K562 (cell line): ENCODE measurements around the gene HEPHL1. TPM values are rescaled to one million over a fixed set of nuclear protein-coding genes. Genes with fewer than 3 reads are reported as not detected.

ENCODE experiments used
- ADNP ChIP-seq: fragments of 200-800 bp; sonication (Bioruptor generic); IDR thresholded peaks from 2 replicates; pipeline ENCODE4 v1.6.1; 2016; ENCODE audit warnings: missing genetic modification characterization, missing compliant biosample characterization
- ATF2 ChIP-seq: sonication (generic); formaldehyde crosslinking; IDR thresholded peaks from 2 replicates; pipeline ENCODE4 v1.8.1; 2022; ENCODE audit warnings: missing genetic modification reagents
- BHLHE40 ChIP-seq: IDR thresholded peaks from 2 replicates; pipeline ENCODE4 v1.6.1; 2011; ENCODE audit warnings: low read length, improper control_type of control experiment
- DNMT1 ChIP-seq: fragments of 450-650 bp; IDR thresholded peaks from 2 replicates; pipeline ENCODE4 v1.6.1; 2016; ENCODE audit warnings: antibody characterized with exemption, mild to moderate bottlenecking
- HDAC3 ChIP-seq: fragments of 450-650 bp; IDR thresholded peaks from 2 replicates; pipeline ENCODE4 v1.6.1; 2018; ENCODE audit warnings: borderline replicate concordance, mild to moderate bottlenecking, moderate library complexity; ENCODE audit not compliant: partially characterized antibody
- KLF16 ChIP-seq: IDR thresholded peaks from 2 replicates; pipeline ENCODE4 v1.6.1; 2016; ENCODE audit warnings: antibody characterized with exemption
- SP2 ChIP-seq: IDR thresholded peaks from 2 replicates; pipeline ENCODE4 v1.6.1; 2011; ENCODE audit warnings: mild to moderate bottlenecking, low read depth, low read length, moderate library complexity; ENCODE audit not compliant: poor library complexity, severe bottlenecking; ENCODE audit errors: extremely low read depth
- TBP ChIP-seq: optimal IDR thresholded peaks from 2 replicates; pipeline ENCODE3; 2011; ENCODE audit warnings: low read depth, low read length, improper control_type of control experiment
- USF1 ChIP-seq: sonication (generic); formaldehyde crosslinking; IDR thresholded peaks from 2 replicates; pipeline ENCODE4 v1.9.0; 2022; ENCODE audit warnings: mild to moderate bottlenecking, missing genetic modification reagents
- ZNF263 ChIP-seq: sonication (generic); formaldehyde crosslinking; IDR thresholded peaks from 2 replicates; pipeline ENCODE4 v1.8.0; 2022; ENCODE audit warnings: mild to moderate bottlenecking, missing genetic modification reagents, borderline replicate concordance
- polyA plus RNA-seq, 8 experiments: library from polyadenylated mRNA; depleted of rRNA in 4 of 8; stranded (reverse) in 5 of 8; unstranded in 3 of 8; fragments of >200 nt; fragmentation: Nextera tagmentation in 2 of 8; fragmentation: Illumina TruSeq in 1 of 8; extraction: Ambion mirVana in 2 of 8; extraction: Trizol in 1 of 8; gene quantifications; 2 replicates each; pipeline versions ENCODE4 v1.2.1 to v1.2.3, GENCODE V29; 2011 to 2014; ENCODE audit warnings: inconsistent platforms in 1 of 8, missing spikeins in 1 of 8
- total RNA-seq, 7 experiments: library from RNA; depleted of rRNA in 6 of 7; stranded (reverse); fragments of >200 nt in 6 of 7; fragmentation: Illumina TruSeq in 2 of 7; extraction: Trizol in 2 of 7; gene quantifications; 2 replicates each; pipeline versions ENCODE4 v1.2.1 to v1.2.3, GENCODE V29; 2011 to 2021; ENCODE audit warnings: low replicate concordance in 1 of 7
- TF ChIP-seq, protein P1 (sequence below): fragments of 200-600 bp; sonication (generic); IDR thresholded peaks from one replicate; pipeline ENCODE4 v1.6.1; 2012; ENCODE audit warnings: mild to moderate bottlenecking, low read depth, low read length, inconsistent platforms
- TF ChIP-seq, protein P2 (sequence below): fragments of 450-650 bp; conservative IDR thresholded peaks from 2 replicates; pipeline ENCODE4 v1.6.1; 2016; ENCODE audit warnings: missing genetic modification characterization, low read depth, mild to moderate bottlenecking, missing compliant biosample characterization, moderate library complexity

Gene HEPHL1
- total and polyA plus RNA-seq, 9 of the 15 experiments (the other 6 are each of a cell fraction or from before 2014, with no cell fraction given) = 0.01 TPM; not detected in 8

DNA sequence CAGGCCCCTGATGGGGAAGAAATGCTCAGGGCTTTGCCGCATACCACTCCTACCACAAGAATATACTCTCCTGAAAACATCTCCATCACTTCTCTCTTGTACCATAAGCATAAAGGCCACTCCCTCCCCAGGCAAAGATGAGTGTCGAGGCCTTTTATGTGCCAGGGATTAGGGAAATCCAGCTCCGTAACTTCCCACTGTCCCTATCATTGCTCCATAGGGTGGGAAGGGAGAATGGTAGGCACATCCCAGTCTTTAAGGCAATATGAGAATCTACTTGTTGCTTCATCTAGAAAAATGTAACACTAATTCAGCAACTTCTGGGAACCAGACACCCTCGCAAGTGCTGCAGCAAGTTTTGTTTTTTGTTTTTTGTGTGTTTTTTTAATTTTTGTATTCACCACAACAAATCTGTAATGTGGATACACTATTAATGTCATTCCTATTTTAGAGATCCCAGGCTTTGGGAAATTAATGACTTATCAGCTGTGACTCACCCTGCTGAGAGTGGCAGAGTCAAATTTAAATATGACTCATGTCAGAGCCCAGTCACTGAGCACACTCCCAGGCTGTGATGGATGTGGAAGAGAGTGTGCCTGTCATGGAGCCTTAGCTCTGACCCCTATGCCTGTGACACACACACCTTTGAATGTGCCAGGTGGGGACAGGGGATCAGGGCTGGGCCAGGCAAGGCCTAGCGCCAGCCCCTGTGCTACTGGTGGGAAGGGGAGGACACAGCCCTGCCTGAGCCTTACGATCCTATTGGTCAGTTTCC is 130.9 kb downstream of the HEPHL1 start (continued):
- TF ChIP-seq ATF2 (CRISPR knock-in tag) = no peak
- TF ChIP-seq BHLHE40 = peak; percentile 76
- no peak for TF ChIP-seq DNMT1
- TF ChIP-seq, protein P1, sequence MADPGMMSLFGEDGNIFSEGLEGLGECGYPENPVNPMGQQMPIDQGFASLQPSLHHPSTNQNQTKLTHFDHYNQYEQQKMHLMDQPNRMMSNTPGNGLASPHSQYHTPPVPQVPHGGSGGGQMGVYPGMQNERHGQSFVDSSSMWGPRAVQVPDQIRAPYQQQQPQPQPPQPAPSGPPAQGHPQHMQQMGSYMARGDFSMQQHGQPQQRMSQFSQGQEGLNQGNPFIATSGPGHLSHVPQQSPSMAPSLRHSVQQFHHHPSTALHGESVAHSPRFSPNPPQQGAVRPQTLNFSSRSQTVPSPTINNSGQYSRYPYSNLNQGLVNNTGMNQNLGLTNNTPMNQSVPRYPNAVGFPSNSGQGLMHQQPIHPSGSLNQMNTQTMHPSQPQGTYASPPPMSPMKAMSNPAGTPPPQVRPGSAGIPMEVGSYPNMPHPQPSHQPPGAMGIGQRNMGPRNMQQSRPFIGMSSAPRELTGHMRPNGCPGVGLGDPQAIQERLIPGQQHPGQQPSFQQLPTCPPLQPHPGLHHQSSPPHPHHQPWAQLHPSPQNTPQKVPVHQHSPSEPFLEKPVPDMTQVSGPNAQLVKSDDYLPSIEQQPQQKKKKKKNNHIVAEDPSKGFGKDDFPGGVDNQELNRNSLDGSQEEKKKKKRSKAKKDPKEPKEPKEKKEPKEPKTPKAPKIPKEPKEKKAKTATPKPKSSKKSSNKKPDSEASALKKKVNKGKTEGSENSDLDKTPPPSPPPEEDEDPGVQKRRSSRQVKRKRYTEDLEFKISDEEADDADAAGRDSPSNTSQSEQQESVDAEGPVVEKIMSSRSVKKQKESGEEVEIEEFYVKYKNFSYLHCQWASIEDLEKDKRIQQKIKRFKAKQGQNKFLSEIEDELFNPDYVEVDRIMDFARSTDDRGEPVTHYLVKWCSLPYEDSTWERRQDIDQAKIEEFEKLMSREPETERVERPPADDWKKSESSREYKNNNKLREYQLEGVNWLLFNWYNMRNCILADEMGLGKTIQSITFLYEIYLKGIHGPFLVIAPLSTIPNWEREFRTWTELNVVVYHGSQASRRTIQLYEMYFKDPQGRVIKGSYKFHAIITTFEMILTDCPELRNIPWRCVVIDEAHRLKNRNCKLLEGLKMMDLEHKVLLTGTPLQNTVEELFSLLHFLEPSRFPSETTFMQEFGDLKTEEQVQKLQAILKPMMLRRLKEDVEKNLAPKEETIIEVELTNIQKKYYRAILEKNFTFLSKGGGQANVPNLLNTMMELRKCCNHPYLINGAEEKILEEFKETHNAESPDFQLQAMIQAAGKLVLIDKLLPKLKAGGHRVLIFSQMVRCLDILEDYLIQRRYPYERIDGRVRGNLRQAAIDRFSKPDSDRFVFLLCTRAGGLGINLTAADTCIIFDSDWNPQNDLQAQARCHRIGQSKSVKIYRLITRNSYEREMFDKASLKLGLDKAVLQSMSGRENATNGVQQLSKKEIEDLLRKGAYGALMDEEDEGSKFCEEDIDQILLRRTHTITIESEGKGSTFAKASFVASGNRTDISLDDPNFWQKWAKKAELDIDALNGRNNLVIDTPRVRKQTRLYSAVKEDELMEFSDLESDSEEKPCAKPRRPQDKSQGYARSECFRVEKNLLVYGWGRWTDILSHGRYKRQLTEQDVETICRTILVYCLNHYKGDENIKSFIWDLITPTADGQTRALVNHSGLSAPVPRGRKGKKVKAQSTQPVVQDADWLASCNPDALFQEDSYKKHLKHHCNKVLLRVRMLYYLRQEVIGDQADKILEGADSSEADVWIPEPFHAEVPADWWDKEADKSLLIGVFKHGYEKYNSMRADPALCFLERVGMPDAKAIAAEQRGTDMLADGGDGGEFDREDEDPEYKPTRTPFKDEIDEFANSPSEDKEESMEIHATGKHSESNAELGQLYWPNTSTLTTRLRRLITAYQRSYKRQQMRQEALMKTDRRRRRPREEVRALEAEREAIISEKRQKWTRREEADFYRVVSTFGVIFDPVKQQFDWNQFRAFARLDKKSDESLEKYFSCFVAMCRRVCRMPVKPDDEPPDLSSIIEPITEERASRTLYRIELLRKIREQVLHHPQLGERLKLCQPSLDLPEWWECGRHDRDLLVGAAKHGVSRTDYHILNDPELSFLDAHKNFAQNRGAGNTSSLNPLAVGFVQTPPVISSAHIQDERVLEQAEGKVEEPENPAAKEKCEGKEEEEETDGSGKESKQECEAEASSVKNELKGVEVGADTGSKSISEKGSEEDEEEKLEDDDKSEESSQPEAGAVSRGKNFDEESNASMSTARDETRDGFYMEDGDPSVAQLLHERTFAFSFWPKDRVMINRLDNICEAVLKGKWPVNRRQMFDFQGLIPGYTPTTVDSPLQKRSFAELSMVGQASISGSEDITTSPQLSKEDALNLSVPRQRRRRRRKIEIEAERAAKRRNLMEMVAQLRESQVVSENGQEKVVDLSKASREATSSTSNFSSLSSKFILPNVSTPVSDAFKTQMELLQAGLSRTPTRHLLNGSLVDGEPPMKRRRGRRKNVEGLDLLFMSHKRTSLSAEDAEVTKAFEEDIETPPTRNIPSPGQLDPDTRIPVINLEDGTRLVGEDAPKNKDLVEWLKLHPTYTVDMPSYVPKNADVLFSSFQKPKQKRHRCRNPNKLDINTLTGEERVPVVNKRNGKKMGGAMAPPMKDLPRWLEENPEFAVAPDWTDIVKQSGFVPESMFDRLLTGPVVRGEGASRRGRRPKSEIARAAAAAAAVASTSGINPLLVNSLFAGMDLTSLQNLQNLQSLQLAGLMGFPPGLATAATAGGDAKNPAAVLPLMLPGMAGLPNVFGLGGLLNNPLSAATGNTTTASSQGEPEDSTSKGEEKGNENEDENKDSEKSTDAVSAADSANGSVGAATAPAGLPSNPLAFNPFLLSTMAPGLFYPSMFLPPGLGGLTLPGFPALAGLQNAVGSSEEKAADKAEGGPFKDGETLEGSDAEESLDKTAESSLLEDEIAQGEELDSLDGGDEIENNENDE = no peak
- TF ChIP-seq ADNP (tag) = no peak
- TF ChIP-seq, protein P2, sequence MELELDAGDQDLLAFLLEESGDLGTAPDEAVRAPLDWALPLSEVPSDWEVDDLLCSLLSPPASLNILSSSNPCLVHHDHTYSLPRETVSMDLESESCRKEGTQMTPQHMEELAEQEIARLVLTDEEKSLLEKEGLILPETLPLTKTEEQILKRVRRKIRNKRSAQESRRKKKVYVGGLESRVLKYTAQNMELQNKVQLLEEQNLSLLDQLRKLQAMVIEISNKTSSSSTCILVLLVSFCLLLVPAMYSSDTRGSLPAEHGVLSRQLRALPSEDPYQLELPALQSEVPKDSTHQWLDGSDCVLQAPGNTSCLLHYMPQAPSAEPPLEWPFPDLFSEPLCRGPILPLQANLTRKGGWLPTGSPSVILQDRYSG (tag) = no peak
- TF ChIP-seq SP2 = no peak
- no peak for TF ChIP-seq TBP
- no peak for TF ChIP-seq ZNF263
- no peak for TF ChIP-seq HDAC3
- TF ChIP-seq USF1 (CRISPR knock-in tag) = no peak
- TF ChIP-seq KLF16 = no peak
